GDM1 (cell line): ENCODE data around the gene ENOSF1.

Source experiments
- DNase-seq: peaks from one replicate; lab custom pipeline; 2025; lab: John Stamatoyannopoulos, UW

The ENOSF1 gene

DNA sequence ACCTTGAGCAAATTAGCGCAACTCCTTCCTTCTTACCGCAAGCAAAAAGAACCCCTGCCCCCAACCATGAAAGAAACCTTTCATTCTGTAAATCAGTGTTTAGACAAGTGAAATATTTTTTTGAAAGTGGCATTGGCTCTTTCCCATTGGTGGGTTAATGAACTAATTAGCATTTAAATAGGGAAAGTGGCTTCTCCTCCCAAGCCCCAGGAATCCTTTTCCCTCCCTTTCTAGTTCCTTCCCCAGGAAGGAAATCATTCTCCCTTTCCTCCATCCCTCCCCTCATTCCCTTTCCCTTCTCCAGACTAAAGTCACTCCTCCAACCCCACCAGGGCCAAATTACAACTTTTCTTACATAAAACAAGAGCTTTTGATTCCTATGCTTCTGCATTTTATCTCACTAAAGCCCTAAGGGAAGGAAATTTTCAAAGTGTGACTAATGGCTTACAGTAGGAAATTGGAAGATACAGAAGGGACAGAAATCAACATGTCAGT lies 77.8 kb downstream of the ENOSF1 start:
- DNase-seq = no peak

GRCh38 chr18:631560-631959 lies 80.9 kb downstream of the ENOSF1 start:
- no peak for DNase-seq

- DNase-seq = no peak
These were observed 82.9 kb downstream of the ENOSF1 start for GRCh38 chr18:629269-630150.

DNA sequence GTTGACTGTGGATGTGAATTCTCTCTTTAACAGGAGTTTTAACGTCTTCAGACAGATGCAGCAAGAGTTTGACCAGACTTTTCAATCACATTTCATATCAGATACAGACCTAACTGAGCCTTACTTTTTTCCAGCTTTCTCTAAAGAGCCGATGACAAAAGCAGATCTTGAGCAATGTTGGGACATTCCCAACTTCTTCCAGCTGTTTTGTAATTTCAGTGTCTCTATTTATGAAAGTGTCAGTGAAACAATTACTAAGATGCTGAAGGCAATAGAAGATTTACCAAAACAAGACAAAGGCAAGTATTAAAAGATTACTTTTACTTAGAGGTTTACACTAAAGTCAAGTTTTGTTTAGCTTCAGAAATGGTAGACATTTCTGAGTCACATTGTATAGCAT lies 85.2 kb downstream of the ENOSF1 start:
- no peak for DNase-seq

DNA sequence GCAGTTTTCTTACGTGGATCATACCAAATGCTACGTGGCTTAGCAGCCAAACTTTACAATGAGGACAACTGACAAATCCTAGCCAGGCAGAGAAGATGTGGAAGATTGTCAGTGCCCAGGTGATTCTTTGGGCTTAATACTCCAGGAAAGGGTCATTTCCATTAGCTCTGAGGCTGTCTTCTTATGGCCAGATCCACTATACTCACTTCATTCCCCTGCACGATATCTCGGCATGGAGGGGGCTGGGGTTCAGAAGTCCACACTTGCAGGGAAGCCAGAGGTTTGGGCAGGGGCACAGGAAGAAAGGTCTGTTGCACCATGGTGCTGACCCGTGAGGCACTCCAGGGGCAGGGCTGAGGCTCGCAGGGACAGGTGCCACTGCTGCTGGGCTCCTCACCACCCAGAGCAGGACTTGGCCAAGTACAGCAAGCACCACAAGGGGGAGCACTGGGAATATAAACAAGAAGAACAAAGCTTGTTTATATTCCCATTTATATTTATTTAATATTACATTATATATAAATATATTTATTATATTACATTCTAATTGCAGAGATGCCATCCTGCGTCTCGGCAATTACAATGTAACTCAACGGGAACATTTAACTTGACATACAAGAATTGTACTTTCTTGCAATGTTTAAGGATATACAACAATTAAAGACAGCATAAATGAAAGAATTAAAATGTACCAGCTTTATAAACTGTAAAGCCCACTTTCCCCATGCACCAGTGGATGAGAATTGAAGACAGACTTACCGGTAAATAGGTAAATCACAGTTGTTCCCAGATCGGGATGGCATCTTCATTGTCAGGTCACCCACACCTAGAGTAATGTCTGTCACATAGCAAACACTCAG lies 88.4 kb downstream of the ENOSF1 start:
- no peak for DNase-seq

- no peak for DNase-seq
These were observed 90.1 kb downstream of the ENOSF1 start for GRCh38 chr18:622289-622688.

- no peak for DNase-seq
These were observed 91.0 kb downstream of the ENOSF1 start for GRCh38 chr18:621291-622043.
